HG02759 (cell line): ENCODE measurements around the gene DPH7.
"Not testable (repeated sequence)": the region's sequence is repeated elsewhere in the genome, so short reads cannot be mapped to it uniquely, and the experiment has no call there.

Source experiments
- ATAC-seq: cut with Tn5 transposase; IDR thresholded peaks from one replicate; pipeline ENCODE4 v1.9.1; 2021; ENCODE audit warnings: mild to moderate bottlenecking, moderate library complexity; ENCODE audit not compliant: unreplicated experiment

The DPH7 gene

GRCh38 chr9:137578518-137579258, at the start of gene DPH7:
TSS of gene DPH7 (minus strand) at chr9:137578925. CDS start at chr9:137578777, 148 bp downstream.
- ATAC-seq: peak; percentile 90

DNA sequence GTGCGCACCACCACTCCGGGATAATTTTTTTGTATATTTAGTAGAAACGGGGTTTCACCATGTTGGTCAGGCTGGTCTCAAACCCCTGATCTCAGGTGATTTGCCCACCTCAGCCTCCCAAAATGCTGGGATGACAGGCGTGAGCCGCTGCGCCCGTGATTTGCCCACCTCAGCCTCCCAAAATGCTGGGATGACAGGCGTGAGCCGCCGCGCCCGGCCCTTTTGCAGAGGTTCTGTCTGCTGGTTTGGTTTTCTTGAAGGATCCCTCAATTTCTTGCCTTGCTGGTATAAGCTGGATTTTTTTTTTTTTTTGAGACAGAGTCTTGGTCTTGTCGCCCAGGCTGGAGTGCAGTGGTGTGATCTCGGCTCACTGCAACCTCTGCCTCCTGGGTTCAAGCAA, 48.7 kb upstream of the DPH7 start:
- not testable (repeated sequence) for ATAC-seq

GRCh38 chr9:137626464-137626863, 47.7 kb upstream of the DPH7 start:
- ATAC-seq: no peak

- ATAC-seq: not testable (repeated sequence)
Observed at GRCh38 chr9:137622211-137622610, 43.5 kb upstream of the DPH7 start.

GRCh38 chr9:137621131-137621757, 42.5 kb upstream of the DPH7 start:
- ATAC-seq: no peak

DNA sequence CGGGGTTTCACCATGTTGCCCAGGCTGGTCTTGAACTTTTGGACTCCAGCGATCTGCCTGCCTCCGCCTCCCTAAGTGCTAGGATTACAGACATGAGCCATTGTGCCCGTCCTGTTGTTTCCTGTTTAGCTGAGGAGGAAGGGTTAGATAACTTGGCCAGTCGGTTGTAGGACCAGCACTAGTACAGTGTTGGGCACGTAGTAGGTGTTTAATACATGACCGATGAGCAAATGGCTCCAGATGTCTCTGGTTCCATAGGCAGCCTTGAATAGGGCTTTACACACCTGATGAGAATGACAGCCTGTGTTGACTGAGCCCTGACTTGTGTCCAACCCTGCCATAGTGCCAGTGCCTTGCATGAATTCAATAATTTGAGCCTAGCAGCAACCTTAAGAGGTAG, 41.9 kb upstream of the DPH7 start:
- no peak for ATAC-seq

DNA sequence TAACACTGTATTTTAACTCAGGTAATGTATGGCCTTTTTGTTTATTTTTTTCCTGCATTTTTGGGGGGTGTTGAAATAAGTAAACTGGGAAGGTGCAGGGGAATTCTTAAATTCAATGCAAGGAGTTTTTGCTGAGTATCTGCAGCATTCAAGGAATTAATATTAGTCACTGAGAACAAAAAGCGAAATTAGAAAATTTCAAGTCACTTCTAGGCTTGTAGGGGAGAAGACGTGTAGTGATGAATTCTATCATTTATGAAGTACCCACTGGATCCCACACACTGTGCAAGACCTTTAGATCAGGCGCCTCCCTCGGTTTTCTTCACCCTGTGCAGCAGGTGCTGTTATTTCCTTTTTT, 41.3 kb upstream of the DPH7 start:
- no peak for ATAC-seq

GRCh38 chr9:137619240-137620047, 40.7 kb upstream of the DPH7 start:
- ATAC-seq: peak; percentile 21

GRCh38 chr9:137618105-137619067, 39.7 kb upstream of the DPH7 start, which contains the start of gene EHMT1:
TSS of gene EHMT1 (plus strand) at chr9:137619005. CDS start at chr9:137619029, 24 bp downstream.
- peak; percentile 79 for ATAC-seq

DNA sequence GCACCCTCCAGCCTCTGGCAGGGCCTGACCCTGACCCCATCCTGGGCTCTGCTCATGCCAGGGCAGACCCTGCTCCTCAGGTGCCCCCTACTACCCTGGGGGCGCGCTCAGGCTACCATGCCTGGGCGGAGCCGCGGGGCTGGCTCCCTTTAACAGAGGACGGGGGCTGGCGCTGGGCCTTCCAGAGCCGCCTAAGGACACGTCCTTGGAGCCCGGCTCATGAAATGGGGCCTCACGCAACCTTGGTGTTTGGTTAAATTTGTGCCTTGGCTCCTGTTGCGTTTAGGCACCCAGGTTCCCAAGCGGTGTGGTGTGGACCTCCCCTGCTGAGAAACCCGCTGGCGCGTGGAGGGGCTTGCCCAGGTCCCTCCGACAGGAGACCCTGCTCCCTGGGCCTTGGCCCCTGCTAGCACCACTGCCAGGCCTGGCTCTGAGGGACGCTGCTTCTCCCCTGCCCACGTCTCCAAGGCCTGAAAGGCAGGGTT, 36.7 kb upstream of the DPH7 start:
- no peak for ATAC-seq

DNA sequence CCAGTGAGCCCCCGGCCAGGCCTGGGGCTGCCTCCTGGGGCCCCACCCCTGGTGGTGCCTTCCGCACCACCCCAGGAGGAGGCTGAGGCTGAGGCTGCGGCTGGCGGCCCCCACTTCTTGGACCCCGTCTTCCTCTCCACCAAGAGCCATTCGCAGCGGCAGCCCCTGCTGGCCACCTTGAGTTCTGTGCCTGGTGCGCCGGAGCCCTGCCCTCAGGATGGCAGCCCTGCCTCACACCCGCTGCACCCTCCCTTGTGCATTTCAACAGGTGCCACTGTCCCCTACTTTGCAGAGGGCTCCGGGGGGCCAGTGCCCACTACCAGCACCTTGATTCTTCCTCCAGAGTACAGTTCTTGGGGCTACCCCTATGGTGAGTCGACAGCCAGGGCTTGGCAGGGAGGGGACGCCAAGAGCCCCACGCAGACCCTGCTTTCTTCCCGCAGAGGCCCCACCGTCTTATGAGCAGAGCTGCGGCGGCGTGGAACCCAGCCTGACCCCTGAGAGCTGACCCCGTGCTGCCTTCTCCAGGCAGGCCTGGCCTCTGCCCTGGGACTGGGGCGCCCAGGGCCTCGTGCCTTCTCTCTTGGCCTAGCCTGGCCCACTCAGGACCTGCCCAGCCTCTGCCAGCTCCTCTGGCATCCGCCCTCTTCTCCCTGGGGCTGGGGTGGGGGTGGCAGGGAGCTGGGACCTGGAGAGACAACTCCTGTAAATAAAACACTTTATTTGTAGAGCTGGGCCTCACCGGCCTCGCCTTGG, 36.1 kb upstream of the DPH7 start:
- no peak for ATAC-seq

DNA sequence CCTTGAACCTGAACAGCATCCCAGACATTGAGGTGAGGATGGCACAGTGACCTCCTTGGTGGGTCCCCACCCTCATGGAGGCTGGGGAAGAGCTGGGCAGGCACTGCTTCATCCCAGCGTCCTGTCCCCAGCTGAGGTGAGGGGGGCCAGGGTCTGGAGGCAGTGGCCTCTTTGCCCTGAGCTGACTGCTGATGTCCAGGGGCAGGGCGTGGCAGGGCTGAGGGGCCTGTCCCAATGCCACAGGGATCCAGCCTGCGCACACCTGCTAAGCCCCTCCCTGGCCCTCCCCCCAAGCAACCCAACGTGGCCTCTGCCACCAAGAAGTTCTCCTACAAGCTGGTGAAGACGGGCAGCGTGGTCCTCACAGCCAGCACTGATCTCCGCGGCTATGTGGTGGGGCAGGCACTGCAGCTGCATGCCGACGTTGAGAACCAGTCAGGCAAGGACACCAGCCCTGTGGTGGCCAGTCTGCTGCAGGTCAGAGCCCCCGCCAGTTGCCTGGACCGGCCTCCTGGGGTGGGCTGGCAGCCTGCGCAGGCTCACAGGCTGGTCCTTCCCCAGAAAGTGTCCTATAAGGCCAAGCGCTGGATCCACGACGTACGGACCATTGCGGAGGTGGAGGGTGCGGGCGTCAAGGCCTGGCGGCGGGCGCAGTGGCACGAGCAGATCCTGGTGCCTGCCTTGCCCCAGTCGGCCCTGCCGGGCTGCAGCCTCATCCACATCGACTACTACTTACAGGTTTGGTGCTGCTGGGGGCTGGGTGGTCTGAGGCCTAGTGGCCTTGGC, 35.2 kb upstream of the DPH7 start:
- ATAC-seq: no peak

DNA sequence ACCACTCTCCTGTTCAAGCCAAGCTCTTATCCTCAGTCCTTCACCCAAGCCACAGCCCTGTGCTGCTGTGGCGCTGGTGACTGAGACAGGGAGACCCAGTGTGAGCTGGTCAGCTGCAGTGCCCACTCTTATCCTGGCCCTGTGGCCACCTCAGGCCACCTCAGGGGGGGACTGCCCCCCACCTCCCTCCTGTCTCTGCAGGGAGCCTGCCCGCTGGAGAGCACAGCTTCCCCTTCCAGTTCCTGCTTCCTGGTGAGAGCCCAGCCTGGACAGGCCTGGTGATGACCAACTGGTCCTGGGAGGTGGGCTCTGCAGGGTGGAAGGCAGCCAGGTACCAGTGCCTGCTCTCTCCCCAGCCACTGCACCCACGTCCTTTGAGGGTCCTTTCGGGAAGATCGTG, 34.5 kb upstream of the DPH7 start:
- ATAC-seq: no peak

DNA sequence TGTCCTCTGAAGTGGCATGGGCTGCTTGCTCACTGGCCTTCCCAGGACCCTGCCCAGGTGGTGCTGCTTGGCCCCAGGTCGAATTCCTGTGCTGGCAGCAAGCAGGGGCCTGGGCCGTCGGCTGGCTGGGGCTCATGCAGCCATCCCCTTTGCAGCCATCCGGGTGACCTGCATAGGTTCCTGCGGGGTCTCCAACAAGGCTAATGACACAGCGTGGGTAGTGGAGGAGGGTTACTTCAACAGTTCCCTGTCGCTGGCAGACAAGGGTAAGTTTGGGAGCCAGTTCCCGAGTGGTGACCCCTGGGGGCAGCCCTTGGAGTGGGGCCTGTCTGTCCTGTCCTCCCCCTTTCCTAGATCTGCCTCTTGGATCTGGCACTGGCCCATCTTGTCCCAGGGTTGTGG, 34.0 kb upstream of the DPH7 start:
- no peak for ATAC-seq

- no peak for ATAC-seq
Observed at GRCh38 chr9:137611623-137612609, 33.2 kb upstream of the DPH7 start.

- no peak for ATAC-seq
Observed at GRCh38 chr9:137610944-137611343, 32.2 kb upstream of the DPH7 start.

DNA sequence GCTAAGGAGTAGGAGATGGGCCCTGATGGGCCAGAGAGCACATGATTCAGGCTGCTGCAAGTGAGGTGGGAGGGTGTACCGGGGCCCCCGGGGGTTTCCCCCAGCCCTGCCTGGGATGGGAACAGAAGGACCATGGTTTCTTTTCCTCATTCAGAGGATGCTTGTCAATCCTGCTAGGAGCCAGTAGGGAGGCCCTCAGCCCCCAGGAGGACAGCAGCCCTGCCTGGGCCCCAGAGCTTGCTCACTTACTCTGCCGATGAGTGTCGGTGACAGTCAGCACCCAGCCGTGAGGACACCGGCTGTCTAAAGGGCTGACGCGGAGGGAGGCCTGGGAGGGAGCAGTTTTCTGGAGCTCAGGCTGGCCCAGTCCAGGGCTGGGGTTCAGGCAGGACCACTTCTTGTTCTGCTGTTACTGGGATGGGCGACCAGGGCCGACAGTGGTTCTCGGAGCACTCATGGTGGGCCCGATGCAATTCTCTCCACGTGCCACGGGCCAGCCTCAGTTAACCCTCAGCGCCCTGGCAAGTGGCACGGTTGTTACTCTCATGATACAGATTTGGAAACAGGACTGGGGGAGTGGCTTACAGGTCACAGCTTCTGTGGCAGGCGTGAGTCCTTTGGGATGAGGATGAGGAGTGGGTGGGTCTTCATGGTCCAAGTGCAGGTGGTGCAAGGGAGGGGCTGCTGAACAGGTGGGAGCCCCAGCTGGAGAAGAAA, 28.6 kb upstream of the DPH7 start:
- ATAC-seq: no peak
